ENCODE measurements around the gene PMS2.
"Not testable (repeated sequence)": the region's sequence is repeated elsewhere in the genome, so short reads cannot be mapped to it uniquely, and the experiment has no call there.

PMS2 gene

DNA sequence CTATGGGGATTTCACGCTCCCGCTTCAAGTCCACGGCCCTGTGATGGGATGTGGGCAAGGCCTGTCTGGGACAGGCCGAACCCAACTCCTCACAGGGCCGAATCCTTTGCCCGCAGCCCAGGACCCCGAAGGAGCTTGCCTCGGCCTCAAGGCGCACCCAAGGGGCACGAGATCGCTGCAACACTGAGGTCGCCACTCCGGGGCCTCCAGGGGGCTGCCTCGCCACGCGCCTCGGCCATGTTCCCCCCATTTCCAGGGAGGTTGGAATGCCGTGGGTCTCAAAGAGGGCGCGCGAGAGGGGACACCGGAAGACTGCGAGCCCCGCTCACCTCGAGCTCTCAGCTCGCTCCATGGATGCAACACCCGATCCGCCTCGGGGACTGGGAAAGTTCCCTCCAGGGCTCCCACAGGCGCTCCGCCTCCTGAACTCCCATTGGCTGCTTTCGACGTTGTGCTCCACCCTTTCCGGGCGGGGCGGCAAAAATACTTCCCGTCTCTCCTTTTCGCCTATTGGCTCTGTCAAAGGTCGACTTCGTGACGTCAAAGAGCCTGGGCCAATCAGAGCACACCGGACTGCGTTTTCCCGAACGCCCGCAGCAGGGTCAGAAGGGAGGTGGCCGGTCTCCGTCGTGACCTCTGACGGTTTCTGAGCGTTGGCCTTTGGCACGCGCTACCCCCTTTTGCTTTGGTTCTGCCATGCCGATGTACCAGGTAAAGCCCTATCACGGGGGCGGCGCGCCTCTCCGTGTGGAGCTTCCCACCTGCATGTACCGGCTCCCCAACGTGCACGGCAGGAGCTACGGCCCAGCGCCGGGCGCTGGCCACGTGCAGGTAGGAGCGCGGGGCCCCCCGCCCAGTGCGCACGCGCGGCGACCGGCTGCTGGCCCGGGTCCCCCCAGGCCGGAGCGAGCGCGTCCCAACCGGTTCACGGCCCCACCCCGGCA is at the start of gene PMS2, which contains the start of gene AIMP2:
PMS2 (minus strand) TSS at position 382 of the 944 bp plus-strand sequence; CDS start at position 352, 30 bp downstream.
AIMP2 (plus strand) TSS at position 605 of the 944 bp plus-strand sequence; CDS start at position 697, 92 bp downstream.
- peak; percentile 99 for DNase-seq

DNA sequence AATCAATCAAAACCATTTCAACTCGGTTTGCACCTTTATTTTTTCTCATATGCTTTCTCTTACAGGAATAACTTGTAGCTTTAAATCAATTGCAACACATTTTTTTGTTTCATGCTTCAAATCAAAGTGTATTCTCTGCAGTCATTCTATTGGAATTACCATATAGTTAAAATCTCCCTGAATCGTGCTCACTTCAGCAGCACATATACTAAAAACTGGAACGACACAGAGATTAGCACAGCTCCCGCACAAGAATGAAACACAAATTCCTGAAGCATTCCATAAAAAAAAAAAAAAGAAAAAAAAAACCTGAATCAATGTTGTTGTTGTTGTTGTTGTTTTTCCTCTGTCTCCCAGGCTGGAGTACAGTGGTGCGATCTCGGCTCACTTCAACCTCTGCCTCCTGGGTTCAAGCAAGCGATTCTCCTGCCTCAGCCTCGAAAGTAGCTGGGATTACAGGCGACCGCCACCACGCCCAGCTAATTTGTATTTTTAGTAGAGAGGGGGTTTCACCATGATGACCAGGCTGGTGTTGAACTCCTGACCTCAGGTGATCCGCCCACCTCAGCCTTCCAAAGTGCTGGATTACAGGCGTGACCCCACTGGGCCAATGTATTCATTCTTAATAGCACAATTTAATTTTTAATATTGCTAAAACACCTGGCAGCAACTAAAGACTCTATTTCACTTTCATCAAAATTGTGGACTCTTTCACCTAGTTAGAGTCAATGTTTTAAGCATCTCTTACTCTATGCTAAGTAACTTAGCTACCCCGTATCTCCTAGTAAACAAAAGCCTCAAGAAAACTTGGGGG is 48.7 kb upstream of the PMS2 start:
- no peak for DNase-seq

GRCh38 chr7:6056616-6057015 is 47.8 kb upstream of the PMS2 start:
- no peak for DNase-seq

DNA sequence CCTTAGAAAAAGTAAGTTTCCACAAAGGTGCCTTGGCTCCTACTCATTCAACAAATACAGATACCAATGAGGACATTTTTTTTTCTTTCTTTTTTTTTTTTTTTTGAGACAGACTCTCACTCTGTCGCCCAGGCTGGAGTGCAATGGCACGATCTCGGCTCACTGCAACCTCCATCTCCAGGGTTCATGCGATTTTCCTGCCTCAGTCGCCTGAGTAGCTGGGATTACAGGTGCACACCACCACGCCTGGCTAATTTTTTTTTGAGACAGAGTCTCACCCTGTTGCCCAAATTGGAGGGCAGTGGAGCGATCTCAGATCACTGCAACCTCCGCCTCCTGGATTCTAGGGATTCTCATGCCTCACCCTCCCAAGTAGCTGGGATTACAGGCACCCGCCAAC is 42.3 kb upstream of the PMS2 start:
- not testable (repeated sequence) for DNase-seq

- DNase-seq, result no peak
These were observed 40.9 kb upstream of the PMS2 start for GRCh38 chr7:6049780-6050179.

DNA sequence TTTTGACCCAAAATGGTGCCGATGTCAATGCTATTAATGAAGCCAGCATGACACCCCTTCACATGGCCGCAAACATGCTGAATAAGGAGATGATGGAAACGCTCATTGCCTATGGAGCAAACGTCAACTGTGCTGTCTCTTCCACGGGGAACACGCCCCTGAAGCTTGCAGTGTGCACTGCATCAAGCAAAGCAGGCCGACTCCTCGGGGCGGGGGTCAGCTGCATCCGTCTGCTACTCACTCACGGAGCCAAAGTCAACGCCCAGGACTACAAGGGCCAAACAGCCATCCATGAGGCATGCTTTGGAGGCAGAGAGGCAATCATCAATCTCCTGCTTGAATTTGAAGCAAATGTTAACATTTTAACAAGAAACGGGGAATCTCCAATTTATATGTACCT is 26.8 kb upstream of the PMS2 start:
- DNase-seq, result no peak

DNA sequence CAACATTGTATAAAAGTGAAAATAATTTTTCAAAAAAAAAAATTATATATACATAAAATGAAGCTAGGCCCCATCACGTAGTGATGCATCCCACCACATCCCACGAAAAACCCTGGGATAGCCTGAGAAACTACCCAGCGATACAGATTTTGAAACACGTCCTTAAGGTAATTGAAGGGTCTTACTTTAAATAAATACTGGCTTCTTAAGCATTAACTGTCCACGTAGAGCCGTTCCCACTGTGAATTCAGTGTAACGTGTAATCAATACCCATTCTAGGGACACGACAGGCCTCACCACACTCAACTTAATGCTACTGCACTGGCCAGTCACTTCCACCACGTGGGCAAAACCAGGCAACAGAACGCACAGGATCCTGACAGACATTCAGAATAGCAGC is 26.3 kb upstream of the PMS2 start:
- DNase-seq, result no peak

GRCh38 chr7:6032641-6033040 is 23.8 kb upstream of the PMS2 start:
- no peak for DNase-seq

DNA sequence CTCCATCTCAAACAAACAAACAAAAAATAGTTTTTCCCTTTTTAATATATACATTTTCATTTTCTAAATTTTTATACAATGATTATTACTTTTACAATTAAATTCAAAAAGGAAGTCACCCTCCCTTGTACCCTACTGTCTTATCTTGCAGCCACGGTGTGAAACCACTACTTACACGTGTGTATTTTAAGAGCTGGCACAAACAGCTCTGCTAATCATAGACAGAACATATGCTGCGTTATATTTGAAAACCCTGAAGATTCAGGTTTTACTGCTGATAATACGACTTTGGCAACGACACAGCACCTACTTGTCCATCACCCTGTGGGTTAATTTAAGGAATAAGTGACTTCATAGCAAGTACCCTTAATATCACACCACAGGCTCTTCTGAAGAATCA is 23.3 kb upstream of the PMS2 start:
- no peak for DNase-seq

DNA sequence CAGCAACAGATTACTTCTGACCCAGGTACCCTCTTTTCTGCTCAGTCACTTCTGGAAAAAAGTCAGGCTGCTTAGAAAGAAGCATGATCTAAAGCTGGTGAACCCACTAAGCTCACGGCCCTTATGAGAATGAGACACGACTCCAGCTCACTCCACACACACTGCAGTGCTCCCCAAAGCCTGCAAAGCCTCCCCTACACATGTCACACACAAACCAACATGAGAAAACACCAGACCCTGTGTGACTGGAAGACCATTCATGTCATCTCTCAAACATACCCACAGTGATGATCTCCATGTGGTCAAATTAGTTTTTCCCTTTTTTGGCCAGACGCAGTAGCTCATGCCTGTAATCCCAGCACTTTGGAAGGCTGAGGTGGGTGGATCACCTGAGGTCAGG is 22.7 kb upstream of the PMS2 start:
- DNase-seq, result no peak

DNA sequence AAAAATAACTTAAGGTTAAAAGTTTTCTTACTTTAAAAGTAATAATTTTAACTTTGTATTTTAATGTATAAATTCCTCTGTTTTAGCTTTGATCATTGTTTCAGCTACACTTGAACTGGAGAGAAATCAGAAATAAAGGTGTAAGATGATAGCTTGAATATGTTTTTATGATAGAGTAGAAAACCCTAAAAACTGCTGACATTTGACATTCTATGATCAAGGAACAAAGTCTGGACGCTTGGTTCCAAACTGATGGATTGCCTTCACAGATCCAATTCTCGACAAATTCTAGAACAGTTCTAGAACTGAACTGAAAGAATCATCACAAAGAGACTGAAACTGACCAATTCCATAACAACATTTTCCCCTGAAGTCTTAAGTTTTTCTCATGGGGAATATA is 22.1 kb upstream of the PMS2 start, which contains the start of gene ANKRD61:
ANKRD61 (plus strand) TSS at position 389 of the 400 bp plus-strand sequence; CDS start at position 389, 0 bp downstream.
- no peak for DNase-seq

GRCh38 chr7:6028563-6028962 is 19.7 kb upstream of the PMS2 start:
- no peak for DNase-seq

- no peak for DNase-seq
These were observed 19.0 kb upstream of the PMS2 start for GRCh38 chr7:6027806-6028365.

- no peak for DNase-seq
These were observed 18.0 kb upstream of the PMS2 start for GRCh38 chr7:6026820-6027311.

- peak; percentile 75 for DNase-seq
These were observed 17.4 kb upstream of the PMS2 start for GRCh38 chr7:6026011-6026819.

- DNase-seq, result no peak
These were observed 15.2 kb upstream of the PMS2 start for GRCh38 chr7:6023974-6024435.

- DNase-seq, result no peak
These were observed 13.9 kb upstream of the PMS2 start for GRCh38 chr7:6022707-6023106.

DNA sequence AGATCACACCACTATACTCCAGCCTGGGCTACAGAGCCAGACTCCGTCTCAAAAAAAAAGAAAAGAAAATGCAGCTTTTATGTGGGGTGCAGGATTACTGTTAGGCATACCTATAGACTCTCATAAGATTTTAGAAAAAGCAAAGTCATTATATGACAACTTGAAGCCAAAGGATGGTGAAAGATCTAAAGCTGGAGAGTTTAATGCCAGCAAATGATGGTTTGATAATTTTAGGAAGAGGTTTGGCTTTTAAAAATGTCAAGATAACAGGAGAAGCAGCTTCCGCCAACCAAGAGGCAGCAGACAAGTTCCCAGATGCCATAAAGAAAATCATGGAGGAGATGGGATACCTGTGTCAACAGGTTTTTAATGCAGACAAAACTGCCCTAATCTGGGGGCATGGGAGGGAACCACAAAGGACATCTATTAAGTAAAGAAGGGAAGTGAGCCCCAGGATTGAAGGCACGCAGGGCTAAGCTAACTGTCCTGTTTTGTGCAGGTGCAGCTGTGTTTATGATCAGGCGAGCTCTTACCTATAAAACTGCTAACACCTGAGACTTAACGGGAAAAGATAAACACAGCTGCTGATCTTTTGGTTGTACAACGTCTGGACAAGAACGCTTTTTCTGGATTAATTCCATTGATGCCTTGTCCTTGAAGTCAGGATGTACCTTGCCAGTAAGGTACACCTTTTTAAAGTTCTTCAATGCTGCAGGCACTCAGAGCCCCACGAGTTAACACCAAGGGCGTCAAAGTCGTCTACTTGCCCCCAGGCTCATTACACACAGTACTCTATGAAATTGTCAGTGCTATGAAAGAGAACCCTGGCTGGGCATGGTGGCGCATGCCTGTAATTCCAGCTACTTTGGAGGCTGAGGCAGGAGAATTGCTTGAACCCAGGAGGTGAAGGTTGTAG is 11.8 kb upstream of the PMS2 start:
- DNase-seq, result no peak

DNA sequence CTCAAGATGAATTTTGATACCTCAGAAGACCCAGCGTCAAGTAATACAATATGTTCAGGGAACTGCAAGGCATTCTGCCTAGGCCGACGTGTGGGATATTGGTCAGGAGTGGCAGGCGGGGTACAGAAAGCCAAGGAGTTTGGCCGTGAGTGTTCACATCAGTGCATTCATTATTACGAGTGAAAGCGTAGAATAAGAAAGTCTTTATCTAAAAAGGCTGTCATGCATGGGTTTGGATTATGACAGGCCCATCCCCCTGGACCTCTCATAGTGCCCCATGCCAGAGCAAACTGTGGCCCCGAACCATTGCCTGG is 7.8 kb upstream of the PMS2 start:
- DNase-seq, result no peak

GRCh38 chr7:6015917-6016652 is 7.2 kb upstream of the PMS2 start:
- DNase-seq, result no peak
